Testis (tissue), 2 donors: ENCODE measurements around the gene HSPG2.

Source experiments
- POLR2A ChIP-seq: fragments of 450-650 bp; IDR thresholded peaks from one replicate; pipeline ENCODE4 v1.6.1; 2017; ENCODE audit warnings: antibody characterized with exemption, mild to moderate bottlenecking, moderate library complexity
- TF ChIP-seq, protein P1 (sequence below), 3 experiments: fragments of 450-650 bp in 2 of 3; fragments of 200-600 bp in 1 of 3; sonication (generic) in 1 of 3; IDR thresholded peaks; one replicate each; pipeline ENCODE4 v1.5.1; 2016 to 2019; ENCODE audit warnings: antibody characterized with exemption in 3 of 3, mild to moderate bottlenecking in 2 of 3, moderate library complexity in 1 of 3

DNA sequence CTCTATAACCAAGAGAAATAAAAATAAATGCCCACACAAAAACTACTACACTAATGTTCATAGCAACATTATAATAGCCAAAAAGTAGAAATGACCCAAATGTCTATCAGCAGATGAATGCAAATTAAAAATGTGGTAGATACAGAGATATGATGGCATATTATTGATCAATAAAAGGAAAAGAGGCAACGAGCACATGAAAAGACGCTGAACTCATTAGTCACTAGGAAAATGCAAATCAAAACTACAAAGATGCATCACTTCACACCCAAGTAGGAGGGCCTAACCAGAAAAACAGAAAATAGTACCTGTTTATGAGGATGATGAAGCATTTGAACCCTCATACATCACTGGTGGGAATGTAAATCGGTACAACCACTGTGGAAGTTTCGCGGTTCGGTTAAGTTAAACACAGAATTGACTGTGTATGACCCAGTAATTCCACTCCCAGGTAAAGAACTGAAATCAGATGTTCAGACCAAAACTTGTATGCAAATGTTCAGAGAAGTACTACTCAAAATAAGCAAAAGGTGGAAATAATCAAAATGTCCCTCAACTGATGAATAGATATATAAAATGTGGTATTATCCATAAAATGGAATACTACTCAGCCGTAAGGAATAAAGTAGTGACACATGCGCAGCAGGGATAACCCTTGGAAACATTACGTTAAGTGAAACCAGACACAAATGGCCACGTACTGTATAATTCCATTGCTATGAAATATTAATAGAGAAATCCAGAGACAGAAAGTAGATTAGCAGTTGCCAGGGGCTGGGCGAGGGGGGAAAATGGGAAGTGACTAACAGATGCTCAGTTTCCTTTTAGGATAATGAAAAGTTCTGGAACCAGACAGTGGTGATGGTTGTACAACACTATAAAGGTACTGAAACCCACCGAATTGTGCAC, 157.2 kb downstream of the HSPG2 start:
- TF ChIP-seq, protein P1, sequence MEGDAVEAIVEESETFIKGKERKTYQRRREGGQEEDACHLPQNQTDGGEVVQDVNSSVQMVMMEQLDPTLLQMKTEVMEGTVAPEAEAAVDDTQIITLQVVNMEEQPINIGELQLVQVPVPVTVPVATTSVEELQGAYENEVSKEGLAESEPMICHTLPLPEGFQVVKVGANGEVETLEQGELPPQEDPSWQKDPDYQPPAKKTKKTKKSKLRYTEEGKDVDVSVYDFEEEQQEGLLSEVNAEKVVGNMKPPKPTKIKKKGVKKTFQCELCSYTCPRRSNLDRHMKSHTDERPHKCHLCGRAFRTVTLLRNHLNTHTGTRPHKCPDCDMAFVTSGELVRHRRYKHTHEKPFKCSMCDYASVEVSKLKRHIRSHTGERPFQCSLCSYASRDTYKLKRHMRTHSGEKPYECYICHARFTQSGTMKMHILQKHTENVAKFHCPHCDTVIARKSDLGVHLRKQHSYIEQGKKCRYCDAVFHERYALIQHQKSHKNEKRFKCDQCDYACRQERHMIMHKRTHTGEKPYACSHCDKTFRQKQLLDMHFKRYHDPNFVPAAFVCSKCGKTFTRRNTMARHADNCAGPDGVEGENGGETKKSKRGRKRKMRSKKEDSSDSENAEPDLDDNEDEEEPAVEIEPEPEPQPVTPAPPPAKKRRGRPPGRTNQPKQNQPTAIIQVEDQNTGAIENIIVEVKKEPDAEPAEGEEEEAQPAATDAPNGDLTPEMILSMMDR (IDR thresholded peaks at IDR 0.05): no peak
- no peak for TF ChIP-seq POLR2A
